Endothelial cell of umbilical vein (primary cell): Measurements from ENCODE around the gene SLC12A9. TPM values are rescaled to one million over a fixed set of nuclear protein-coding genes. Genes with fewer than 3 reads are reported as not detected.
A peak's percentile ranks its signal among the peaks of the same experiment; 100 is the strongest.

Experiments used
- BruUV-seq: library from RNA; stranded (reverse); fragments of 400-500 nt; replicated peaks from 2 replicates; lab custom pipeline; 2021; lab: Mats Ljungman, UMichigan
- CTCF ChIA-PET: fragments of 300-600, 350-600 bp; sonication (Branson Sonifier 250); formaldehyde crosslinking; loops from one replicate; lab custom pipeline; 2021; ENCODE audit warnings: antibody characterized with exemption, inconsistent platforms; lab: Charles Lee
- POLR2A ChIA-PET: fragments of 300-600, 350-600 bp; sonication (Branson Sonifier 250); formaldehyde crosslinking; loops from one replicate; lab custom pipeline; 2021; ENCODE audit warnings: antibody characterized with exemption, inconsistent platforms; lab: Charles Lee
- DNase-seq: peaks from one replicate; pipeline ENCODE4 v3.0.0-alpha.2; 2011; ENCODE audit warnings: low read depth, low spot score
- FAIRE-seq: peaks from 2 replicates; lab custom pipeline; 2011; peaks lifted over from hg19 to GRCh38; lab: Jason Lieb, UNC
- H2AFZ ChIP-seq: 2 replicates; pipeline ENCODE4 v1.6.0; 2012; ENCODE audit warnings: low read depth, low read length, control low read depth, inconsistent platforms
- H3K27ac ChIP-seq: 2 replicates; pipeline ENCODE4 v1.5.1; 2011; ENCODE audit warnings: low read depth, mild to moderate bottlenecking, control low read depth, low read length, moderate library complexity; ENCODE audit not compliant: insufficient read depth
- H3K27me3 ChIP-seq, 2 experiments: 2 replicates each; pipeline versions ENCODE4 v1.6.0 to v1.6.1; 2011; ENCODE audit warnings: low read length in 2 of 2, mixed read lengths in 1 of 2; ENCODE audit not compliant: control insufficient read depth in 2 of 2, insufficient read depth in 2 of 2
- H3K36me3 ChIP-seq, 2 experiments: 2 replicates in 1 of 2; 3 replicates in 1 of 2; pipeline ENCODE4 v1.5.1; 2011; ENCODE audit warnings: low read length in 2 of 2, mild to moderate bottlenecking in 1 of 2, moderate library complexity in 1 of 2; ENCODE audit not compliant: control insufficient read depth in 2 of 2, insufficient read depth in 2 of 2; ENCODE audit errors: extremely low read depth in 1 of 2
- H3K4me1 ChIP-seq: 3 replicates; pipeline ENCODE4 v1.5.1; 2011; ENCODE audit warnings: mild to moderate bottlenecking, low read length; ENCODE audit not compliant: control insufficient read depth, insufficient read depth; ENCODE audit errors: extremely low read depth
- H3K4me2 ChIP-seq: 2 replicates; pipeline ENCODE4 v1.6.1; 2011; ENCODE audit warnings: low read length, control low read depth, mixed read lengths; ENCODE audit not compliant: insufficient read depth
- H3K4me3 ChIP-seq, 3 experiments: fragments of 200-600 bp in 1 of 3; sonication (generic), shearing (Covaris generic) in 1 of 3; replicated peaks in 1 of 3; 2 replicates each; pipeline ENCODE4 v1.5.1; 2011 to 2016; ENCODE audit warnings: control low read depth in 3 of 3, low read length in 3 of 3, mild to moderate bottlenecking in 2 of 3, inconsistent platforms in 1 of 3, low read depth in 1 of 3, moderate library complexity in 1 of 3; ENCODE audit not compliant: insufficient read depth in 1 of 3
- H3K79me2 ChIP-seq: 2 replicates; pipeline ENCODE4 v1.6.0; 2012; ENCODE audit warnings: low read length, inconsistent platforms; ENCODE audit not compliant: control insufficient read depth, insufficient read depth
- H3K9ac ChIP-seq: replicated peaks from 2 replicates; pipeline ENCODE3; 2011; ENCODE audit warnings: low read length, control low read depth; ENCODE audit not compliant: insufficient read depth; ENCODE audit errors: extremely low read depth
- H3K9me1 ChIP-seq: replicated peaks from 3 replicates; pipeline ENCODE4 v1.6.0; 2011; ENCODE audit warnings: mild to moderate bottlenecking, low read length; ENCODE audit not compliant: control insufficient read depth, insufficient read depth; ENCODE audit errors: extremely low read depth
- H3K9me3 ChIP-seq: replicated peaks from 2 replicates; pipeline ENCODE4 v1.5.1; 2012; ENCODE audit warnings: low read length, inconsistent platforms; ENCODE audit not compliant: control insufficient read depth, insufficient read depth
- H4K20me1 ChIP-seq: replicated peaks from 2 replicates; pipeline ENCODE3; 2011; ENCODE audit warnings: mild to moderate bottlenecking, low read length; ENCODE audit not compliant: control insufficient read depth, insufficient read depth; ENCODE audit errors: extremely low read depth
- CTCF ChIP-seq, 2 donors: IDR thresholded peaks; 1 replicate in 1 of 2; 2 replicates in 1 of 2; pipeline ENCODE4 v1.5.1; 2011; ENCODE audit warnings: low read length in 2 of 2, mild to moderate bottlenecking in 2 of 2, moderate library complexity in 2 of 2, control low read depth in 1 of 2, inconsistent platforms in 1 of 2, low read depth in 1 of 2; ENCODE audit not compliant: insufficient read depth in 1 of 2; ENCODE audit errors: extremely low read depth in 1 of 2
- EZH2 ChIP-seq: IDR thresholded peaks from 2 replicates; pipeline ENCODE4 v1.6.1; 2012; ENCODE audit warnings: borderline replicate concordance, low read depth, mild to moderate bottlenecking, moderate library complexity, low read length, inconsistent platforms; ENCODE audit not compliant: severe bottlenecking
- FOS ChIP-seq: IDR thresholded peaks from 2 replicates; pipeline ENCODE4 v1.6.1; 2011; ENCODE audit warnings: mild to moderate bottlenecking, low read length, moderate library complexity, borderline replicate concordance; ENCODE audit not compliant: insufficient read depth
- GATA2 ChIP-seq: IDR thresholded peaks from 2 replicates; pipeline ENCODE4 v1.7.0; 2011; ENCODE audit warnings: low read depth, mild to moderate bottlenecking, moderate library complexity, mixed read lengths, low read length; ENCODE audit not compliant: insufficient read length, insufficient read depth
- JUN ChIP-seq: IDR thresholded peaks from 2 replicates; pipeline ENCODE4 v1.6.1; 2011; ENCODE audit warnings: borderline replicate concordance, low read depth; ENCODE audit not compliant: insufficient read length, insufficient read depth
- MAX ChIP-seq: IDR thresholded peaks from 2 replicates; pipeline ENCODE4 v1.6.1; 2011; ENCODE audit not compliant: insufficient read depth, insufficient read length
- MYC ChIP-seq: IDR thresholded peaks from one replicate; pipeline ENCODE4 v1.6.1; 2011; ENCODE audit warnings: mild to moderate bottlenecking, low read depth, low read length
- POLR2A ChIP-seq: IDR thresholded peaks from 2 replicates; pipeline ENCODE4 v1.6.1; 2012; ENCODE audit warnings: low read depth, mild to moderate bottlenecking, control low read depth, low read length
- POLR2AphosphoS5 ChIP-seq: IDR thresholded peaks from 2 replicates; pipeline ENCODE4 v1.6.1; 2012; ENCODE audit warnings: low read depth, mild to moderate bottlenecking, control low read depth, low read length, moderate library complexity; ENCODE audit not compliant: insufficient read depth
- dilution Hi-C: fragments of 300-500 bp; cut with MboI; formaldehyde crosslinking; loops from one replicate; pipeline ENCODE4 v1.15.0; 2019; ENCODE audit warnings: low sequenced_read_pairs; ENCODE audit not compliant: extremely low pct_ligation_motif_present
- intact Hi-C: fragments of 100-400 bp; cut with micrococcal nuclease; formaldehyde crosslinking; loops from one replicate; pipeline ENCODE4 v1.10.0; 2022
- polyA plus RNA-seq, 4 experiments: library from polyadenylated mRNA; depleted of rRNA in 3 of 4; stranded (reverse) in 3 of 4; unstranded in 1 of 4; fragments of >200 nt; gene quantifications; 2 replicates each; pipeline versions ENCODE4 v1.2.1 to v1.2.3, GENCODE V29; 2011 to 2012; ENCODE audit warnings: missing spikeins in 1 of 4
- total RNA-seq: library from RNA; stranded (reverse); gene quantifications from 2 replicates; pipeline ENCODE4 v1.2.3, GENCODE V29; 2021

The SLC12A9 gene
- total and polyA plus RNA-seq, 2 donors (not counting 3 experiments of a cell fraction or from before 2014, with no cell fraction given) = 35.0 to 37.0 TPM

- no peaks in the 10 kb centered on the region for H3K27me3 ChIP-seq
- no peak overlapping the region for H3K9ac ChIP-seq
- intact Hi-C loops (loop anchor here (5.0 kb wide), 1 partner anchor 62 kb away; the partner anchor contains the start of gene TRIP6), dilution Hi-C loops (no loop called here)
- peaks cover 38% of the 10 kb centered on the region for H3K4me1 ChIP-seq
- H3K36me3 ChIP-seq = peaks cover 37 to 63% of the 10 kb centered on the region in 2 experiments
- DNase-seq (no peak), FAIRE-seq (no peak)
- BruUV-seq = no TSS peak
- H3K9me1 ChIP-seq = no peaks in the 10 kb centered on the region
- no peak for TF ChIP-seq JUN
- TF ChIP-seq POLR2AphosphoS5 = no peak
- no peak for TF ChIP-seq MAX
- no peak for TF ChIP-seq MYC
- peaks cover 6% of the 10 kb centered on the region for H4K20me1 ChIP-seq
- no peaks in the 10 kb centered on the region for H3K9me3 ChIP-seq
- POLR2A ChIA-PET = interaction anchor here (1.1 kb wide), 1 partner anchor 11 kb away, joined by 3 read pairs; no protein-coding TSS in a partner anchor
- H2AFZ ChIP-seq = no peak overlapping the region
- H3K79me2 ChIP-seq = peaks cover 8% of the 10 kb centered on the region
- H3K27ac ChIP-seq = no peak overlapping the region
- CTCF ChIA-PET = interaction anchor here (1.0 to 9.8 kb wide), 4 partner anchors 11 to 99 kb away, joined by 3 to 214 read pairs (median 10); partner anchors contain the start of genes POP7 and SLC12A9
- no peak overlapping the region for H3K4me2 ChIP-seq
- H3K4me3 ChIP-seq = no peak overlapping the region
Measured at GRCh38 chr7:100804681-100805431, 47.7 kb upstream of the SLC12A9 start.

GRCh38 chr7:100806276-100806675 is 46.2 kb upstream of the SLC12A9 start:
- no TSS peak for BruUV-seq
- no peak for DNase-seq
- CTCF ChIA-PET = interaction anchor here (3.4 to 9.8 kb wide), 2 partner anchors 44 to 101 kb away, joined by 12 to 214 read pairs; partner anchors contain the start of genes POP7 and SLC12A9

More at GRCh38 chr7:100806276-100806675, 46.2 kb upstream of the SLC12A9 start:
- Histone ChIP-seq H3K27ac (no peak overlapping the region), H3K4me2 (no peak overlapping the region), H2AFZ (no peak overlapping the region), H3K9ac (no peak overlapping the region), H3K36me3 (peaks cover 41 to 68% of the 10 kb centered on the region in 2 experiments), H3K4me1 (peaks cover 26% of the 10 kb centered on the region), H3K27me3 (no peaks in the 10 kb centered on the region), H4K20me1 (peaks cover 6% of the 10 kb centered on the region), H3K9me1 (no peaks in the 10 kb centered on the region), H3K79me2 (peaks cover 10% of the 10 kb centered on the region), H3K4me3 (no peak overlapping the region), H3K9me3 (no peaks in the 10 kb centered on the region)
- TF ChIP-seq JUN (no peak), EZH2 (no peak), FOS (no peak), MAX (no peak), POLR2AphosphoS5 (no peak), POLR2A (no peak), GATA2 (no peak), MYC (no peak), CTCF (IDR thresholded peaks at IDR 0.05; ENCODE audit: extremely low read depth in 1 of 2, insufficient read depth in 1 of 2, low read depth in 1 of 2, low read length in 2 of 2) (no peak)
- POLR2A ChIA-PET = interaction anchor here (0.6 kb wide), 1 partner anchor 388 kb away, joined by 7 read pairs; no protein-coding TSS in a partner anchor
- intact Hi-C loops = no loop called here
- dilution Hi-C loops = no loop called here
- FAIRE-seq = peak; percentile 83
